GM12878 (cell line): ENCODE data around the gene TEX12. TPM values are rescaled to one million over a fixed set of nuclear protein-coding genes. Genes with fewer than 3 reads are reported as not detected.
"Not testable (repeated sequence)": the region's sequence is repeated elsewhere in the genome, so short reads cannot be mapped to it uniquely, and the experiment has no call there.

ENCODE experiments used
- ATAC-seq: fragments of 200-7000 bp; cut with Tn5 transposase; 3 replicates; pipeline ENCODE4 v1.9.1; 2020; ENCODE audit warnings: mild to moderate bottlenecking, moderate library complexity
- BruUV-seq: library from RNA; stranded (reverse); fragments of 400-500 nt; replicated peaks from 2 replicates; lab custom pipeline; 2021; lab: Mats Ljungman, UMichigan
- CTCF ChIA-PET: fragments of 300-600 bp; sonication (Branson Sonifier 250); formaldehyde crosslinking; extraction: SDS; loops from one replicate; lab custom pipeline; 2021; ENCODE audit warnings: inconsistent platforms; lab: Yijun Ruan, JAX
- POLR2A ChIA-PET: fragments of 350-600 bp; formaldehyde crosslinking; extraction: SDS; loops from one replicate; lab custom pipeline; 2021; ENCODE audit warnings: inconsistent platforms; lab: Charles Lee
- RAD21 ChIA-PET: fragments of 300-600 bp; sonication (Branson Sonifier 250); formaldehyde crosslinking; loops from one replicate; lab custom pipeline; 2023; ENCODE audit warnings: antibody characterized with exemption; ENCODE audit not compliant: unreplicated experiment; lab: Charles Lee
- SMC1A ChIA-PET: fragments of 300-600 bp; sonication (Branson Sonifier 250); formaldehyde crosslinking; loops from one replicate; lab custom pipeline; 2023; ENCODE audit not compliant: unreplicated experiment, uncharacterized antibody; lab: Charles Lee
- DNase-seq: peaks from one replicate; pipeline ENCODE4 v3.0.0-alpha.2; 2011; ENCODE audit warnings: low read depth, low spot score
- FAIRE-seq: peaks from 3 replicates; lab custom pipeline; 2011; peaks lifted over from hg19 to GRCh38; lab: Jason Lieb, UNC
- H2AFZ ChIP-seq: 2 replicates; pipeline ENCODE4 v1.6.0; 2011; ENCODE audit warnings: low read depth, low read length, control low read depth; ENCODE audit not compliant: control insufficient read depth
- H3K27ac ChIP-seq: 2 replicates; pipeline ENCODE4 v1.5.1; 2011; ENCODE audit warnings: control low read depth; ENCODE audit not compliant: control insufficient read depth, insufficient read depth
- H3K27me3 ChIP-seq, 2 experiments: replicated peaks in 1 of 2; 2 replicates each; pipeline versions ENCODE4 v1.6.0 to v1.6.1; 2011; ENCODE audit warnings: low read length in 1 of 2; ENCODE audit not compliant: control insufficient read depth in 2 of 2, insufficient read depth in 2 of 2
- H3K36me3 ChIP-seq, 2 experiments: 2 replicates each; pipeline ENCODE4 v1.5.1; 2011; ENCODE audit warnings: low read length in 1 of 2; ENCODE audit not compliant: control insufficient read depth in 2 of 2, insufficient read depth in 2 of 2
- H3K4me1 ChIP-seq: 2 replicates; pipeline ENCODE4 v1.6.1; 2011; ENCODE audit warnings: mild to moderate bottlenecking, low read length, moderate library complexity, mixed read lengths; ENCODE audit not compliant: control insufficient read depth, insufficient read depth
- H3K4me2 ChIP-seq: 2 replicates; pipeline ENCODE4 v1.6.0; 2011; ENCODE audit warnings: control low read depth; ENCODE audit not compliant: control insufficient read depth, insufficient read depth
- H3K4me3 ChIP-seq: fragments of 200-600 bp; sonication (generic); 2 replicates; pipeline ENCODE4 v1.5.1; 2016
- H3K79me2 ChIP-seq: 2 replicates; pipeline ENCODE4 v1.6.0; 2011; ENCODE audit warnings: low read length; ENCODE audit not compliant: control insufficient read depth, insufficient read depth
- H3K9ac ChIP-seq: 2 replicates; pipeline ENCODE4 v1.8.0; 2011; ENCODE audit warnings: low read length, control low read depth, mixed read lengths; ENCODE audit not compliant: control insufficient read depth, insufficient read depth
- H3K9me3 ChIP-seq: replicated peaks from 3 replicates; pipeline ENCODE4 v1.5.1; 2011; ENCODE audit warnings: mild to moderate bottlenecking, low read length; ENCODE audit not compliant: control insufficient read depth, insufficient read depth
- H4K20me1 ChIP-seq: 2 replicates; pipeline ENCODE4 v1.6.0; 2011; ENCODE audit not compliant: control insufficient read depth, insufficient read depth
- ASH2L ChIP-seq: fragments of 300-600, 200-600 bp; sonication (generic); IDR thresholded peaks from 2 replicates; pipeline ENCODE4 v1.6.1; 2017; ENCODE audit warnings: low read depth, mild to moderate bottlenecking, borderline replicate concordance
- JUNB ChIP-seq: IDR thresholded peaks from 2 replicates; pipeline ENCODE4 v1.6.1; 2016; ENCODE audit warnings: antibody characterized with exemption, mild to moderate bottlenecking
- KDM1A ChIP-seq: fragments of 200-600 bp; sonication (generic); IDR thresholded peaks from 2 replicates; pipeline ENCODE4 v1.6.1; 2016; ENCODE audit warnings: borderline replicate concordance
- MYB ChIP-seq: fragments of 150-350 bp; IDR thresholded peaks from 2 replicates; pipeline ENCODE4 v1.6.1; 2014; ENCODE audit warnings: mild to moderate bottlenecking, low read depth, low read length, borderline replicate concordance
- MYC ChIP-seq: IDR thresholded peaks from 2 replicates; pipeline ENCODE4 v1.6.1; 2011; ENCODE audit warnings: mild to moderate bottlenecking, low read length, moderate library complexity, inconsistent platforms; ENCODE audit not compliant: insufficient read depth, insufficient replicate concordance, insufficient read length, severe bottlenecking
- NR2C2 ChIP-seq: IDR thresholded peaks from 2 replicates; pipeline ENCODE4 v1.6.1; 2011; ENCODE audit warnings: borderline replicate concordance, low read depth; ENCODE audit not compliant: control insufficient read depth, insufficient read length
- ZSCAN29 ChIP-seq: fragments of 450-650 bp; IDR thresholded peaks from 2 replicates; pipeline ENCODE4 v1.6.1; 2017; ENCODE audit warnings: mild to moderate bottlenecking, moderate library complexity
- WGBS: methylation state at CpG from one replicate; pipeline ENCODE4 v1.1.6; 2016; ENCODE audit warnings: low lambda C conversion rate; ENCODE audit not compliant: insufficient replicate concordance, insufficient coverage; ENCODE audit errors: missing lambda C conversion rate; 5-methylcytosine and 5-hydroxymethylcytosine counted together
- in situ Hi-C: fragments of 300-500 bp; cut with MboI; formaldehyde crosslinking; loops from 9 replicates; pipeline ENCODE4 v1.14.3; 2018; ENCODE audit warnings: mixed read lengths
- intact Hi-C: fragments of 100-400 bp; cut with micrococcal nuclease; formaldehyde crosslinking; loops from one replicate; pipeline ENCODE4 v1.14.2; 2022; ENCODE audit not compliant: unreplicated experiment
- polyA plus RNA-seq, 11 experiments: library from polyadenylated mRNA; depleted of rRNA in 4 of 11; unstranded in 6 of 11; stranded (reverse) in 5 of 11; fragments of >200 nt; fragmentation: Nextera tagmentation in 4 of 11; fragmentation: Illumina TruSeq in 1 of 11; extraction: Ambion mirVana in 4 of 11; extraction: Trizol in 1 of 11; gene quantifications; 1 replicate in 1 of 11; 2 replicates in 10 of 11; pipeline versions ENCODE4 v1.2.1 to v1.2.3, GENCODE V29; 2011 to 2016; ENCODE audit warnings: inconsistent platforms in 2 of 11, missing spikeins in 2 of 11, low read depth in 1 of 11
- total RNA-seq, 4 experiments: library from RNA; depleted of rRNA in 3 of 4; stranded (reverse); fragments of >200 nt in 3 of 4; fragmentation: Illumina TruSeq in 1 of 4; extraction: Trizol in 1 of 4; gene quantifications; 2 replicates each; pipeline versions ENCODE4 v1.2.1 to v1.2.3, GENCODE V29; 2013 to 2021
- TF ChIP-seq, protein P1 (sequence below): fragments of 450-650 bp; IDR thresholded peaks from 2 replicates; pipeline ENCODE4 v1.6.1; 2017; ENCODE audit warnings: mild to moderate bottlenecking, moderate library complexity

TEX12 gene
- total and polyA plus RNA-seq, 10 of the 15 experiments (the other 5 are each of a cell fraction or from before 2014, with no cell fraction given), result 0.11 to 1.3 (median 0.40) TPM; not detected in 2

DNA sequence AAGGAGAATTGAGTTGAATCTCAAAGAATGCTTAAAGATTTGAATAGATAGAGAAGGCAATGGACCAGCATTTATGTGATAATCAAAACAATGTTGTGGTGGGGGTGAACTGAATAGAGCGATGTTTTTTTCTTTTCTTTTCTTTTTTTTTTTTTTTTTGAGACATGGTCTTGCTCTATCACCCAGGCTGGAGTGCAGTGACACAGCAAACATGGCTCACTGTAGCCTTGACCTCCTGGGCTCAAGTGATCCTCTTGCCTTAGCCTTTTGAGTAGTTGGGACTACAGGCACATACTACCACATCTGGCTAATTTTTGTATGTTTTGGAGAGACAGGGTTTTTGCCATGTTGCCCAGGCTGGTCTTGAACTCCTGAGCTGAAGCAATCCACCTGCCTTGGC, 5.0 kb upstream of the TEX12 start:
- H3K27ac ChIP-seq, intact Hi-C loops, RAD21 ChIA-PET, H3K36me3 ChIP-seq, in situ Hi-C loops, CTCF ChIA-PET, H2AFZ ChIP-seq, FAIRE-seq, H4K20me1 ChIP-seq, H3K4me2 ChIP-seq, H3K4me1 ChIP-seq, BruUV-seq, POLR2A ChIA-PET, H3K9me3 ChIP-seq, ATAC-seq, H3K27me3 ChIP-seq, H3K4me3 ChIP-seq, H3K9ac ChIP-seq, H3K79me2 ChIP-seq, DNase-seq, SMC1A ChIA-PET: not testable (repeated sequence)
- 78% methylated on average over 1 of the region's 1 CpG for WGBS

GRCh38 chr11:112162761-112163546, 4.2 kb upstream of the TEX12 start:
- H2AFZ ChIP-seq, result no peak overlapping the region
- no peak overlapping the region for H3K4me2 ChIP-seq
- ChIA-PET RAD21 (no interaction called here), CTCF (no interaction called here), POLR2A (no interaction called here), SMC1A (no interaction called here)
- DNase-seq, result no peak
- no peaks in the 10 kb centered on the region for H3K79me2 ChIP-seq
- H3K27ac ChIP-seq, result no peak overlapping the region
- ATAC-seq, result no peak
- H3K36me3 ChIP-seq, result no peaks in the 10 kb centered on the region
- no peaks in the 10 kb centered on the region for H3K4me1 ChIP-seq
- in situ Hi-C loops, result no loop called here
- H3K9me3 ChIP-seq, result no peaks in the 10 kb centered on the region
- 74% methylated on average over 6 of the region's 6 CpGs for WGBS
- H4K20me1 ChIP-seq, result no peaks in the 10 kb centered on the region
- no peak overlapping the region for H3K4me3 ChIP-seq
- no peak for TF ChIP-seq KDM1A
- TF ChIP-seq MYB, result no peak
- TF ChIP-seq, protein P1, sequence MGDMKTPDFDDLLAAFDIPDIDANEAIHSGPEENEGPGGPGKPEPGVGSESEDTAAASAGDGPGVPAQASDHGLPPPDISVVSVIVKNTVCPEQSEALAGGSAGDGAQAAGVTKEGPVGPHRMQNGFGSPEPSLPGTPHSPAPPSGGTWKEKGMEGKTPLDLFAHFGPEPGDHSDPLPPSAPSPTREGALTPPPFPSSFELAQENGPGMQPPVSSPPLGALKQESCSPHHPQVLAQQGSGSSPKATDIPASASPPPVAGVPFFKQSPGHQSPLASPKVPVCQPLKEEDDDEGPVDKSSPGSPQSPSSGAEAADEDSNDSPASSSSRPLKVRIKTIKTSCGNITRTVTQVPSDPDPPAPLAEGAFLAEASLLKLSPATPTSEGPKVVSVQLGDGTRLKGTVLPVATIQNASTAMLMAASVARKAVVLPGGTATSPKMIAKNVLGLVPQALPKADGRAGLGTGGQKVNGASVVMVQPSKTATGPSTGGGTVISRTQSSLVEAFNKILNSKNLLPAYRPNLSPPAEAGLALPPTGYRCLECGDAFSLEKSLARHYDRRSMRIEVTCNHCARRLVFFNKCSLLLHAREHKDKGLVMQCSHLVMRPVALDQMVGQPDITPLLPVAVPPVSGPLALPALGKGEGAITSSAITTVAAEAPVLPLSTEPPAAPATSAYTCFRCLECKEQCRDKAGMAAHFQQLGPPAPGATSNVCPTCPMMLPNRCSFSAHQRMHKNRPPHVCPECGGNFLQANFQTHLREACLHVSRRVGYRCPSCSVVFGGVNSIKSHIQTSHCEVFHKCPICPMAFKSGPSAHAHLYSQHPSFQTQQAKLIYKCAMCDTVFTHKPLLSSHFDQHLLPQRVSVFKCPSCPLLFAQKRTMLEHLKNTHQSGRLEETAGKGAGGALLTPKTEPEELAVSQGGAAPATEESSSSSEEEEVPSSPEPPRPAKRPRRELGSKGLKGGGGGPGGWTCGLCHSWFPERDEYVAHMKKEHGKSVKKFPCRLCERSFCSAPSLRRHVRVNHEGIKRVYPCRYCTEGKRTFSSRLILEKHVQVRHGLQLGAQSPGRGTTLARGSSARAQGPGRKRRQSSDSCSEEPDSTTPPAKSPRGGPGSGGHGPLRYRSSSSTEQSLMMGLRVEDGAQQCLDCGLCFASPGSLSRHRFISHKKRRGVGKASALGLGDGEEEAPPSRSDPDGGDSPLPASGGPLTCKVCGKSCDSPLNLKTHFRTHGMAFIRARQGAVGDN, result no peak
- no peak for TF ChIP-seq ASH2L
- no peak for TF ChIP-seq ZSCAN29
- TF ChIP-seq JUNB, result no peak
- TF ChIP-seq NR2C2, result no peak
- TF ChIP-seq MYC, result no peak
- H3K27me3 ChIP-seq, result no peaks in the 10 kb centered on the region; a peak in 1 of 4 replicates
- H3K9ac ChIP-seq, result no peak overlapping the region
- BruUV-seq, result no TSS peak
- FAIRE-seq, result no peak
- intact Hi-C loops, result no loop called here
